ENCODE data around the gene TMIE.

Gene TMIE

GRCh38 chr3:46701181-46701939 is at the start of gene TMIE:
Gene TMIE, plus strand, starts transcription at chr3:46701392. Its CDS starts 96 bp downstream, at chr3:46701488.
- DNase-seq (ENCODE audit: low spot score), result no peak

- DNase-seq (ENCODE audit: low spot score), result no peak
Measured at GRCh38 chr3:46655271-46655670, 45.9 kb upstream of the TMIE start.

- no peak for DNase-seq (ENCODE audit: low spot score)
Measured at GRCh38 chr3:46656778-46657556, 44.2 kb upstream of the TMIE start.

GRCh38 chr3:46659285-46659684 is 41.9 kb upstream of the TMIE start:
- no peak for DNase-seq (ENCODE audit: low spot score)

GRCh38 chr3:46660003-46660402 is 41.2 kb upstream of the TMIE start:
- no peak for DNase-seq (ENCODE audit: low spot score)

- DNase-seq (ENCODE audit: low spot score), result no peak
Measured at GRCh38 chr3:46660543-46661523, 40.4 kb upstream of the TMIE start.

GRCh38 chr3:46661776-46662766 is 39.1 kb upstream of the TMIE start:
- DNase-seq (ENCODE audit: low spot score), result no peak

GRCh38 chr3:46662771-46663551 is 38.2 kb upstream of the TMIE start:
- no peak for DNase-seq (ENCODE audit: low spot score)

- no peak for DNase-seq (ENCODE audit: low spot score)
Measured at GRCh38 chr3:46663591-46664135, 37.5 kb upstream of the TMIE start.

- no peak for DNase-seq (ENCODE audit: low spot score)
Measured at GRCh38 chr3:46664188-46664970, 36.8 kb upstream of the TMIE start.

- no peak for DNase-seq (ENCODE audit: low spot score)
Measured at GRCh38 chr3:46664971-46665762, 36.0 kb upstream of the TMIE start.

- no peak for DNase-seq (ENCODE audit: low spot score)
Measured at GRCh38 chr3:46665763-46666452, 35.3 kb upstream of the TMIE start.

GRCh38 chr3:46666453-46666845 is 34.7 kb upstream of the TMIE start:
- no peak for DNase-seq (ENCODE audit: low spot score)

- no peak for DNase-seq (ENCODE audit: low spot score)
Measured at GRCh38 chr3:46667061-46667621, 34.1 kb upstream of the TMIE start.

- no peak for DNase-seq (ENCODE audit: low spot score)
Measured at GRCh38 chr3:46667657-46668056, 33.5 kb upstream of the TMIE start.

GRCh38 chr3:46668116-46668515 is 33.1 kb upstream of the TMIE start:
- no peak for DNase-seq (ENCODE audit: low spot score)

GRCh38 chr3:46668591-46668990 is 32.6 kb upstream of the TMIE start:
- no peak for DNase-seq (ENCODE audit: low spot score)
